H1 (cell line): ENCODE data around the gene PRPH2. TPM values are rescaled to one million over a fixed set of nuclear protein-coding genes. Genes with fewer than 3 reads are reported as not detected.

Experiments
- CTCF ChIA-PET: fragments of 300-600 bp; sonication (Branson Sonifier 250); formaldehyde crosslinking; loops from one replicate; lab custom pipeline; 2021; ENCODE audit not compliant: partially characterized antibody; lab: Charles Lee
- POLR2A ChIA-PET: fragments of 300-600 bp; sonication (Branson Sonifier 250); formaldehyde crosslinking; loops from one replicate; lab custom pipeline; 2021; ENCODE audit warnings: inconsistent platforms; ENCODE audit not compliant: partially characterized antibody; lab: Charles Lee
- DNase-seq, 2 experiments: peaks; one replicate each; pipeline versions ENCODE4 v3.0.0 to v3.0.0-alpha.2; 2010 to 2022; ENCODE audit warnings: low spot score in 2 of 2, low read depth in 1 of 2, mixed read lengths in 1 of 2
- FAIRE-seq: peaks from 2 replicates; lab custom pipeline; 2011; peaks lifted over from hg19 to GRCh38; lab: Jason Lieb, UNC
- H2AFZ ChIP-seq: 2 replicates; pipeline ENCODE4 v1.8.1; 2012; ENCODE audit warnings: low read length, inconsistent platforms
- H2AK5ac ChIP-seq: 2 replicates; pipeline ENCODE4 v1.6.1; 2013; ENCODE audit warnings: low read depth, low read length
- H2BK120ac ChIP-seq: replicated peaks from 2 replicates; pipeline ENCODE3; 2013; ENCODE audit warnings: low read depth, low read length, inconsistent platforms
- H2BK12ac ChIP-seq: 2 replicates; pipeline ENCODE4 v1.6.1; 2013; ENCODE audit warnings: low read depth, low read length
- H2BK15ac ChIP-seq: 2 replicates; pipeline ENCODE4 v1.6.1; 2013; ENCODE audit warnings: low read length
- H2BK20ac ChIP-seq: 2 replicates; pipeline ENCODE4 v1.6.1; 2013; ENCODE audit warnings: low read length
- H2BK5ac ChIP-seq: 2 replicates; pipeline ENCODE4 v1.6.1; 2013; ENCODE audit warnings: low read depth, low read length
- H3K14ac ChIP-seq: 2 replicates; pipeline ENCODE4 v1.6.1; 2013; ENCODE audit warnings: inconsistent platforms; ENCODE audit not compliant: insufficient read length
- H3K18ac ChIP-seq: 2 replicates; pipeline ENCODE4 v1.6.1; 2013; ENCODE audit warnings: low read length; ENCODE audit errors: extremely low read depth
- H3K23ac ChIP-seq: 2 replicates; pipeline ENCODE4 v1.6.1; 2013; ENCODE audit warnings: inconsistent platforms; ENCODE audit not compliant: insufficient read length
- H3K23me2 ChIP-seq: 2 replicates; pipeline ENCODE4 v1.6.1; 2013; ENCODE audit warnings: low read depth, low read length
- H3K27ac ChIP-seq: 2 replicates; pipeline ENCODE4 v1.6.1; 2011; ENCODE audit warnings: low read depth, low read length, inconsistent platforms
- H3K27me3 ChIP-seq, 4 experiments: replicated peaks in 1 of 4; 1 replicate in 1 of 4; 2 replicates in 3 of 4; pipeline versions ENCODE4 v1.6.1 to v1.8.1; 2011 to 2013; ENCODE audit warnings: low read length in 3 of 4, mild to moderate bottlenecking in 3 of 4, inconsistent platforms in 2 of 4, mixed read lengths in 2 of 4, moderate library complexity in 1 of 4; ENCODE audit not compliant: control insufficient read depth in 3 of 4, insufficient read depth in 3 of 4; ENCODE audit errors: extremely low read depth in 1 of 4
- H3K36me3 ChIP-seq, 4 experiments: 2 replicates each; pipeline versions ENCODE4 v1.6.1 to v1.8.1; 2011 to 2013; ENCODE audit warnings: mild to moderate bottlenecking in 4 of 4, low read length in 3 of 4, moderate library complexity in 2 of 4, control low read depth in 1 of 4, inconsistent platforms in 1 of 4; ENCODE audit not compliant: insufficient read depth in 4 of 4, control insufficient read depth in 2 of 4
- H3K4ac ChIP-seq: replicated peaks from 2 replicates; pipeline ENCODE3; 2013; ENCODE audit warnings: low read length, low read depth, mixed read lengths, inconsistent platforms; ENCODE audit not compliant: insufficient read length
- H3K4me1 ChIP-seq, 4 experiments: replicated peaks in 1 of 4; 1 replicate in 1 of 4; 2 replicates in 3 of 4; pipeline versions ENCODE4 v1.6.1 to v1.8.1; 2011 to 2013; ENCODE audit warnings: low read length in 3 of 4, inconsistent platforms in 2 of 4, mixed read lengths in 1 of 4; ENCODE audit not compliant: insufficient read depth in 4 of 4, control insufficient read depth in 3 of 4
- H3K4me2 ChIP-seq, 2 experiments: 2 replicates each; pipeline versions ENCODE4 v1.6.1 to v1.8.1; 2011 to 2013; ENCODE audit warnings: low read depth in 2 of 2, low read length in 2 of 2, control low read depth in 1 of 2, inconsistent platforms in 1 of 2, mild to moderate bottlenecking in 1 of 2; ENCODE audit not compliant: insufficient read depth in 1 of 2
- H3K4me3 ChIP-seq, 4 experiments: fragments of 200-600, 300-600 bp in 1 of 4; sonication (generic), shearing (Covaris generic), sonication (Bioruptor Twin) in 1 of 4; 2 replicates each; pipeline versions ENCODE4 v1.5.1 to v1.8.1; 2011 to 2016; ENCODE audit warnings: low read length in 4 of 4, low read depth in 3 of 4, control low read depth in 2 of 4, inconsistent platforms in 2 of 4, mild to moderate bottlenecking in 2 of 4, mixed read lengths in 1 of 4, moderate library complexity in 1 of 4; ENCODE audit not compliant: insufficient read depth in 2 of 4; ENCODE audit errors: extremely low read depth in 1 of 4
- H3K56ac ChIP-seq: replicated peaks from 2 replicates; pipeline ENCODE3; 2013; ENCODE audit warnings: low read depth, mild to moderate bottlenecking, mixed read lengths, low read length, inconsistent platforms; ENCODE audit not compliant: insufficient read length
- H3K79me1 ChIP-seq: 2 replicates; pipeline ENCODE4 v1.6.1; 2013; ENCODE audit warnings: low read depth, low read length, control low read depth
- H3K79me2 ChIP-seq, 2 experiments: 2 replicates each; pipeline versions ENCODE4 v1.6.1 to v1.8.1; 2012 to 2013; ENCODE audit warnings: low read length in 2 of 2, mild to moderate bottlenecking in 2 of 2, inconsistent platforms in 1 of 2; ENCODE audit not compliant: insufficient read depth in 2 of 2, control insufficient read depth in 1 of 2
- H3K9ac ChIP-seq, 4 experiments: replicated peaks in 1 of 4; 1 replicate in 1 of 4; 2 replicates in 3 of 4; pipeline versions ENCODE4 v1.6.1 to v1.8.1; 2011 to 2013; ENCODE audit warnings: low read depth in 3 of 4, low read length in 3 of 4, control low read depth in 2 of 4, mild to moderate bottlenecking in 2 of 4, moderate library complexity in 2 of 4, inconsistent platforms in 1 of 4; ENCODE audit errors: extremely low read depth in 1 of 4
- H3K9me3 ChIP-seq, 2 experiments: 2 replicates each; pipeline versions ENCODE4 v1.6.1 to v1.8.1; 2012 to 2013; ENCODE audit warnings: mild to moderate bottlenecking in 2 of 2, moderate library complexity in 2 of 2, control low read depth in 1 of 2, inconsistent platforms in 1 of 2, low read depth in 1 of 2, low read length in 1 of 2, mixed read lengths in 1 of 2; ENCODE audit not compliant: insufficient read depth in 2 of 2
- H4K20me1 ChIP-seq, 2 experiments: replicated peaks in 1 of 2; 2 replicates each; pipeline versions ENCODE3 to v1.8.1; 2011 to 2013; ENCODE audit warnings: inconsistent platforms in 2 of 2, low read length in 2 of 2, mild to moderate bottlenecking in 1 of 2; ENCODE audit not compliant: insufficient read depth in 2 of 2, control insufficient read depth in 1 of 2
- H4K5ac ChIP-seq: 2 replicates; pipeline ENCODE4 v1.6.1; 2013; ENCODE audit warnings: low read length, low read depth, mixed read lengths, inconsistent platforms; ENCODE audit not compliant: insufficient read length
- H4K8ac ChIP-seq: 2 replicates; pipeline ENCODE4 v1.8.0; 2013; ENCODE audit warnings: mild to moderate bottlenecking, moderate library complexity, low read length, inconsistent platforms; ENCODE audit not compliant: insufficient read depth; ENCODE audit errors: extremely low read depth
- H4K91ac ChIP-seq: replicated peaks from 2 replicates; pipeline ENCODE3; 2013; ENCODE audit warnings: low read length, mixed read lengths, inconsistent platforms; ENCODE audit not compliant: insufficient read length
- ATF2 ChIP-seq: IDR thresholded peaks from 2 replicates; pipeline ENCODE4 v1.6.1; 2012; ENCODE audit warnings: low read length, inconsistent platforms
- E2F6 ChIP-seq: IDR thresholded peaks from 2 replicates; pipeline ENCODE4 v1.6.1; 2012; ENCODE audit warnings: inconsistent platforms
- EP300 ChIP-seq, 2 experiments: IDR thresholded peaks; 1 replicate in 1 of 2; 2 replicates in 1 of 2; pipeline ENCODE4 v1.6.1; 2011 to 2012; ENCODE audit warnings: low read depth in 2 of 2, low read length in 2 of 2, mild to moderate bottlenecking in 2 of 2, borderline replicate concordance in 1 of 2, inconsistent platforms in 1 of 2, moderate library complexity in 1 of 2
- JUND ChIP-seq: IDR thresholded peaks from 2 replicates; pipeline ENCODE4 v1.6.1; 2011; ENCODE audit warnings: mild to moderate bottlenecking, improper control_type of control experiment, low read length
- NRF1 ChIP-seq: IDR thresholded peaks from 2 replicates; pipeline ENCODE4 v1.6.1; 2011; ENCODE audit warnings: mild to moderate bottlenecking, low read depth, low read length, improper control_type of control experiment
- SAP30 ChIP-seq: fragments of 300-600 bp; sonication (generic); IDR thresholded peaks from 2 replicates; pipeline ENCODE4 v1.7.1; 2012; ENCODE audit warnings: low read length, moderate library complexity, mild to moderate bottlenecking, inconsistent platforms; ENCODE audit not compliant: insufficient read depth, insufficient replicate concordance
- SIRT6 ChIP-seq: IDR thresholded peaks from one replicate; pipeline ENCODE4 v1.7.1; 2012; ENCODE audit warnings: low read length, inconsistent platforms
- SIX5 ChIP-seq: IDR thresholded peaks from 2 replicates; pipeline ENCODE4 v1.6.1; 2011; ENCODE audit warnings: mild to moderate bottlenecking, low read depth, low read length
- SP2 ChIP-seq: IDR thresholded peaks from 2 replicates; pipeline ENCODE4 v1.6.1; 2012; ENCODE audit warnings: mild to moderate bottlenecking, low read length, inconsistent platforms
- TAF7 ChIP-seq: optimal IDR thresholded peaks from 2 replicates; pipeline ENCODE3; 2011; ENCODE audit warnings: low read depth, mild to moderate bottlenecking, inconsistent platforms, low read length, moderate library complexity, borderline replicate concordance
- TEAD4 ChIP-seq: IDR thresholded peaks from 2 replicates; pipeline ENCODE4 v1.6.1; 2012; ENCODE audit warnings: low read depth, low read length, inconsistent platforms, mixed read lengths
- YY1 ChIP-seq: IDR thresholded peaks from 2 replicates; pipeline ENCODE4 v1.6.1; 2011; ENCODE audit warnings: low read depth, mild to moderate bottlenecking, low read length
- polyA plus RNA-seq, 7 experiments: library from polyadenylated mRNA; depleted of rRNA in 3 of 7; stranded (reverse) in 5 of 7; unstranded in 2 of 7; fragments of >200 nt in 5 of 7; fragments of 200-250 nt in 2 of 7; gene quantifications; 1 replicate in 5 of 7; 2 replicates in 1 of 7; 4 replicates in 1 of 7; pipeline versions ENCODE4 v1.2.1 to v1.2.3, GENCODE V29; 2011 to 2013; ENCODE audit warnings: missing spikeins in 2 of 7, mixed read lengths in 2 of 7
- total RNA-seq: library from RNA; stranded (reverse); fragmentation: NEBNext Ultra II Directional; extraction: Animal tissue kit (Norgen Biotek cat#: 25700); gene quantifications from 2 replicates; pipeline ENCODE4 v1.2.1, GENCODE V29; 2021

PRPH2 gene
- total and polyA plus RNA-seq, 2 of the 8 experiments (the other 6 are each of a cell fraction or from before 2014, with no cell fraction given): 0.23 to 0.65 TPM

DNA sequence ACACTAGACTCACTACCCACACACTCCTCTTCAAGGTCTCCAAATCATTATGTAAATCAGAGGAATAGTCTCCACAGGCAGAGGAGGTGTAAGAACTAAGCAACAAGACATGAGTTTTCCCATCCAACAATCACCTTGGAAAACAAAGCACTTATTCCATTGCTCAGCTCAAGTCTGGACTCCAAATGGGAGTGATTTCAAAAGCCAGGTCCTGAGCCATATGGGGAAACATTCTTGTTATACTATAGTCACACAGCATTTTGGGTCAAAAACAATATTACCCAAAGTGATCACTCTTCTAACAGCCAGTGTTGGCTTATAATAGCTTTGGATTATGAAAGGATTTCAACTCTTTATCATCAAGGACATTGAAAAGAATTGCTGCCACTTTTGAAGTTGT, 3.6 kb upstream of the PRPH2 start:
- no peaks in the 10 kb centered on the region for H3K27me3 ChIP-seq
- no peak overlapping the region for H2BK15ac ChIP-seq
- H4K20me1 ChIP-seq: no peaks in the 10 kb centered on the region
- no peaks in the 10 kb centered on the region for H3K9me3 ChIP-seq
- no peak overlapping the region for H3K27ac ChIP-seq
- DNase-seq: no peak
- no peak overlapping the region for H3K56ac ChIP-seq
- H2AK5ac ChIP-seq: no peak overlapping the region
- no peak overlapping the region for H4K8ac ChIP-seq
- no peak overlapping the region for H4K5ac ChIP-seq
- no peaks in the 10 kb centered on the region for H3K23me2 ChIP-seq
- no peak overlapping the region for H3K23ac ChIP-seq
- no peak overlapping the region for H2BK5ac ChIP-seq
- ChIA-PET CTCF (interaction anchor here (0.5 to 7.5 kb wide), 37 partner anchors 9 to 299 kb away, joined by 3 to 87 read pairs (median 5); partner anchors contain the start of gene RPL7L1), POLR2A (interaction anchor here (1.0 to 2.0 kb wide), 4 partner anchors 19 to 154 kb away, joined by 4 to 8 read pairs (median 5); partner anchors contain the start of genes RPL7L1 and TBCC)
- H2BK12ac ChIP-seq: no peak overlapping the region
- H2BK120ac ChIP-seq: no peak overlapping the region
- H4K91ac ChIP-seq: no peak overlapping the region
- H2BK20ac ChIP-seq: no peak overlapping the region
- H3K36me3 ChIP-seq: no peaks in the 10 kb centered on the region
- FAIRE-seq: no peak
- H3K4me3 ChIP-seq: no peak overlapping the region
- no peaks in the 10 kb centered on the region for H3K4me1 ChIP-seq
- no peaks in the 10 kb centered on the region for H3K79me1 ChIP-seq
- H3K4ac ChIP-seq: no peak overlapping the region
- H2AFZ ChIP-seq: peak overlapping the region; percentile 54; the same call in 1 of the 2 replicates
- no peak overlapping the region for H3K14ac ChIP-seq
- no peaks in the 10 kb centered on the region for H3K79me2 ChIP-seq
- no peak overlapping the region for H3K9ac ChIP-seq
- no peak overlapping the region for H3K18ac ChIP-seq
- H3K4me2 ChIP-seq: no peak overlapping the region
- TF ChIP-seq TEAD4 (no peak), SP2 (no peak), SIRT6 (no peak), SIX5 (no peak), SAP30 (no peak), ATF2 (no peak), NRF1 (no peak), EP300 (IDR thresholded peaks at IDR 0.05; ENCODE audit: borderline replicate concordance in 1 of 2, low read depth in 2 of 2, low read length in 2 of 2) (no peak), YY1 (no peak), JUND (no peak), TAF7 (no peak), E2F6 (no peak)
